Progenitor cell of endocrine pancreas (in vitro differentiated cells): ENCODE measurements around the gene TAGLN. TPM values are rescaled to one million over a fixed set of nuclear protein-coding genes. Genes with fewer than 3 reads are reported as not detected.
"Not testable (repeated sequence)": the region's sequence is repeated elsewhere in the genome, so short reads cannot be mapped to it uniquely, and the experiment has no call there.

Experiments used
- DNase-seq: peaks from one replicate; pipeline ENCODE4 v3.0.0; 2021; ENCODE audit warnings: low spot score; ENCODE audit not compliant: unreplicated experiment
- H3K27ac Mint-ChIP-seq: 2 replicates; pipeline ENCODE4 v1.8.0; 2021; ENCODE audit warnings: mild to moderate bottlenecking, moderate library complexity, mixed read lengths
- H3K27me3 Mint-ChIP-seq: 2 replicates; pipeline ENCODE4 v1.8.0; 2021; ENCODE audit warnings: mixed read lengths
- H3K36me3 Mint-ChIP-seq: 2 replicates; pipeline ENCODE4 v1.8.0; 2022; ENCODE audit warnings: mixed read lengths; ENCODE audit not compliant: insufficient read depth
- H3K4me1 Mint-ChIP-seq: 2 replicates; pipeline ENCODE4 v1.8.0; 2021; ENCODE audit warnings: low read depth, mixed read lengths
- H3K4me3 Mint-ChIP-seq: 2 replicates; pipeline ENCODE4 v1.8.0; 2021; ENCODE audit warnings: low read depth, mild to moderate bottlenecking, moderate library complexity, mixed read lengths
- H3K9me3 Mint-ChIP-seq: 2 replicates; pipeline ENCODE4 v1.8.0; 2021; ENCODE audit warnings: low read depth, mixed read lengths
- CTCF ChIP-seq: fragments of 200-600 bp; sonication (generic); IDR thresholded peaks from one replicate; pipeline ENCODE4 v1.5.0; 2021; ENCODE audit warnings: antibody characterized with exemption, mild to moderate bottlenecking; ENCODE audit not compliant: unreplicated experiment
- total RNA-seq: library from RNA; stranded (reverse); gene quantifications from 2 replicates; pipeline ENCODE4 v1.2.1, GENCODE V29; 2021

The TAGLN gene
- total RNA-seq, 1 donor from 2014 or later: 41.4 TPM

GRCh38 chr11:117180661-117181585 is 18.2 kb upstream of the TAGLN start:
- H3K9me3 Mint-ChIP-seq: no peaks in the 10 kb centered on the region
- TF ChIP-seq CTCF: peak; percentile 63
- DNase-seq: peak; percentile 34
- H3K36me3 Mint-ChIP-seq: peaks cover 2% of the 10 kb centered on the region
- no peaks in the 10 kb centered on the region for H3K27me3 Mint-ChIP-seq
- peak overlapping the region; percentile 24 for H3K27ac Mint-ChIP-seq
- H3K4me3 Mint-ChIP-seq: peak overlapping the region; percentile 53
- peaks cover 34% of the 10 kb centered on the region for H3K4me1 Mint-ChIP-seq

- Mint-ChIP-seq H3K27me3 (no peaks in the 10 kb centered on the region), H3K27ac (no peak overlapping the region), H3K4me3 (no peak overlapping the region), H3K36me3 (peaks cover 4% of the 10 kb centered on the region), H3K9me3 (no peaks in the 10 kb centered on the region), H3K4me1 (peaks cover 34% of the 10 kb centered on the region)
- no peak for DNase-seq
- no peak for TF ChIP-seq CTCF
Observed at GRCh38 chr11:117181586-117182550, 17.3 kb upstream of the TAGLN start.

GRCh38 chr11:117182551-117182935 is 16.6 kb upstream of the TAGLN start:
- DNase-seq: no peak
- no peaks in the 10 kb centered on the region for H3K27me3 Mint-ChIP-seq
- TF ChIP-seq CTCF: no peak
- H3K4me3 Mint-ChIP-seq: no peak overlapping the region
- no peak overlapping the region for H3K27ac Mint-ChIP-seq
- peaks cover 6% of the 10 kb centered on the region for H3K36me3 Mint-ChIP-seq
- H3K4me1 Mint-ChIP-seq: peaks cover 34% of the 10 kb centered on the region
- H3K9me3 Mint-ChIP-seq: no peaks in the 10 kb centered on the region

- not testable (repeated sequence) for H3K36me3 Mint-ChIP-seq, H3K9me3 Mint-ChIP-seq
- peaks cover 31% of the 10 kb centered on the region for H3K4me1 Mint-ChIP-seq
Observed at GRCh38 chr11:117183178-117183577, 16.0 kb upstream of the TAGLN start.

GRCh38 chr11:117183724-117184349 is 15.3 kb upstream of the TAGLN start:
- Mint-ChIP-seq H3K27ac (peak overlapping the region; percentile 86), H3K4me3 (no peak overlapping the region), H3K27me3 (no peaks in the 10 kb centered on the region), H3K9me3 (no peaks in the 10 kb centered on the region), H3K36me3 (peaks cover 7% of the 10 kb centered on the region), H3K4me1 (peaks cover 29% of the 10 kb centered on the region)
- no peak for TF ChIP-seq CTCF
- no peak for DNase-seq

More at GRCh38 chr11:117183178-117183577, 16.0 kb upstream of the TAGLN start:
- not testable (repeated sequence) for H3K4me3 Mint-ChIP-seq, H3K27me3 Mint-ChIP-seq, DNase-seq, H3K27ac Mint-ChIP-seq
